Body of pancreas (tissue), 4 donors: ENCODE measurements around the gene AMPD3. TPM values are rescaled to one million over a fixed set of nuclear protein-coding genes. Genes with fewer than 3 reads are reported as not detected.

Source experiments
- ATAC-seq: fragments of 150-250 bp; one replicate; pipeline ENCODE4 v1.9.1; 2016
- DNase-seq, 4 donors: peaks; one replicate each; pipeline ENCODE4 v3.0.0-alpha.2; 2019
- H3K27ac ChIP-seq, 4 donors: fragments of 200-600 bp; sonication (generic); 1 replicate in 3 of 4; 2 replicates in 1 of 4; pipeline versions ENCODE4 v1.5.1 to v1.6.1; 2016 to 2019; ENCODE audit warnings: mild to moderate bottlenecking in 1 of 4, mixed read lengths in 1 of 4, moderate library complexity in 1 of 4
- H3K27me3 ChIP-seq, 2 donors: fragments of 200-600 bp; sonication (generic); one replicate each; pipeline ENCODE4 v1.6.0; 2016; ENCODE audit warnings: mild to moderate bottlenecking in 1 of 2
- H3K36me3 ChIP-seq, 2 donors: fragments of 200-600 bp; sonication (generic); replicated peaks in 1 of 2; 2 replicates each; pipeline ENCODE4 v1.5.1; 2016; ENCODE audit warnings: low read depth in 2 of 2; ENCODE audit not compliant: insufficient read depth in 1 of 2
- H3K4me1 ChIP-seq: fragments of 200-600 bp; sonication (generic); one replicate; pipeline ENCODE4 v1.6.0; 2016
- H3K4me3 ChIP-seq, 2 donors: fragments of 200-600 bp; sonication (generic); 1 replicate in 1 of 2; 2 replicates in 1 of 2; pipeline ENCODE4 v1.5.1; 2016 to 2019
- H3K9me3 ChIP-seq, 3 donors: fragments of 200-600 bp; sonication (generic); 1 replicate in 2 of 3; 2 replicates in 1 of 3; pipeline ENCODE4 v1.5.1; 2016
- POLR2A ChIP-seq, 3 donors: fragments of 450-650 bp; IDR thresholded peaks; one replicate each; pipeline ENCODE4 v1.6.1; 2016; ENCODE audit warnings: antibody characterized with exemption in 3 of 3, mild to moderate bottlenecking in 2 of 3
- WGBS, 2 donors: methylation state at CpG; one replicate each; pipeline ENCODE4 v1.1.5; 2017; 5-methylcytosine and 5-hydroxymethylcytosine counted together
- intact Hi-C: fragments of 100-400 bp; cut with DNase I; formaldehyde crosslinking; loops from one replicate; pipeline ENCODE4 v1.15.1; 2023
- total RNA-seq, 2 donors: library from RNA; depleted of rRNA; stranded (reverse); fragments of >200 nt; gene quantifications; one replicate each; pipeline ENCODE4 v1.1.0, GENCODE V29; 2016
- TF ChIP-seq, protein P1 (sequence below), 7 experiments: fragments of 450-650 bp in 4 of 7; fragments of 200-600 bp in 3 of 7; sonication (generic) in 3 of 7; IDR thresholded peaks; one replicate each; pipeline ENCODE4 v1.5.1; 2016 to 2019; ENCODE audit warnings: antibody characterized with exemption in 7 of 7

The AMPD3 gene
- total RNA-seq, 2 donors from 2014 or later = 3.6 to 9.9 TPM

DNA sequence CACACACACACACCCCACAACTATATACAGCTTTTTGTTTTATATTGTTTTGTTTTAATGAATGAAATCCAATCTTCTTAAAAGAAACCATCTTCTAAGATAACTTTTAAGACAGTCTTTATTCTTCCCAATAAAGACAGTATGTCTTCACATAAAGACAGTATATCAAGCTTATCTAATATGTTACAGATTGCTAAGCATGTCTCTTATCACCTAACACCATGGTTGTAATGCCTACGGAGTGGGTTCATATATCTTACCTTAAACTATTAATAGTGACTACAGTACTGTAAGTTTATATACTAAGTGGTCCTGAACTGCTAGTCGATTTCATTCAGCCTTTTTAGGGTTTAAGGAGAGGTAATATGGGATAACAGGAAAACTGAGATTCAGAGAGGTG is 77.5 kb downstream of the AMPD3 start:
- ATAC-seq = no peak
- Histone ChIP-seq H3K4me1 (no peaks in the 10 kb centered on the region), H3K36me3 (peaks cover 0 to 6% of the 10 kb centered on the region in 2 donors), H3K4me3 (no peak overlapping the region), H3K27me3 (no peaks in the 10 kb centered on the region), H3K9me3 (no peaks in the 10 kb centered on the region), H3K27ac (no peak overlapping the region)
- WGBS, 2 donors = 75 to 76% methylated on average over 2 of the region's 2 CpGs
- intact Hi-C loops = no loop called here
- DNase-seq = no peak
- no peak for TF ChIP-seq POLR2A (IDR thresholded peaks at IDR 0.05)

DNA sequence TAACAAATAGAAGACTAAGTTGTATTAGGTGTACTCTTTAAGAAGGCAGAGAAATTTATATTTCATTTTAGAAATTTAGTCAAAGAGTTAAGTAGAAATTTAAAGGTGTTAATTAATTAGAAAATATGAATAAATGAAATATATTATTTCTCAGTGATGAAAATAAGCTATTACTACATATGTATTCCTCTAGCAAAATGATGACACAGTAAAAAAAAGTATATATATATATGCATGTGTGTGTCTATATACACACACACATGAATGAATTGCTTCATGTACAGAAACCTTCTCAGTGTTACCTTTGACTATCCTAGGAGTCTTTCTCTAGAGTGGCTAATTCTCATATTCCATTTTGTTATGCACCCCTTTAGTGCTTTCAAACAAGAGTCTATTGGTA is 78.3 kb downstream of the AMPD3 start:
- TF ChIP-seq, protein P1, sequence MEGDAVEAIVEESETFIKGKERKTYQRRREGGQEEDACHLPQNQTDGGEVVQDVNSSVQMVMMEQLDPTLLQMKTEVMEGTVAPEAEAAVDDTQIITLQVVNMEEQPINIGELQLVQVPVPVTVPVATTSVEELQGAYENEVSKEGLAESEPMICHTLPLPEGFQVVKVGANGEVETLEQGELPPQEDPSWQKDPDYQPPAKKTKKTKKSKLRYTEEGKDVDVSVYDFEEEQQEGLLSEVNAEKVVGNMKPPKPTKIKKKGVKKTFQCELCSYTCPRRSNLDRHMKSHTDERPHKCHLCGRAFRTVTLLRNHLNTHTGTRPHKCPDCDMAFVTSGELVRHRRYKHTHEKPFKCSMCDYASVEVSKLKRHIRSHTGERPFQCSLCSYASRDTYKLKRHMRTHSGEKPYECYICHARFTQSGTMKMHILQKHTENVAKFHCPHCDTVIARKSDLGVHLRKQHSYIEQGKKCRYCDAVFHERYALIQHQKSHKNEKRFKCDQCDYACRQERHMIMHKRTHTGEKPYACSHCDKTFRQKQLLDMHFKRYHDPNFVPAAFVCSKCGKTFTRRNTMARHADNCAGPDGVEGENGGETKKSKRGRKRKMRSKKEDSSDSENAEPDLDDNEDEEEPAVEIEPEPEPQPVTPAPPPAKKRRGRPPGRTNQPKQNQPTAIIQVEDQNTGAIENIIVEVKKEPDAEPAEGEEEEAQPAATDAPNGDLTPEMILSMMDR (IDR thresholded peaks at IDR 0.05) = no peak
- TF ChIP-seq POLR2A (IDR thresholded peaks at IDR 0.05) = no peak
- Histone ChIP-seq H3K9me3 (no peaks in the 10 kb centered on the region), H3K4me1 (no peaks in the 10 kb centered on the region), H3K27ac (no peak overlapping the region), H3K36me3 (peaks cover 0 to 6% of the 10 kb centered on the region in 2 donors), H3K27me3 (no peaks in the 10 kb centered on the region), H3K4me3 (no peak overlapping the region)
- ATAC-seq (no peak), DNase-seq (no peak)
- intact Hi-C loops = no loop called here

DNA sequence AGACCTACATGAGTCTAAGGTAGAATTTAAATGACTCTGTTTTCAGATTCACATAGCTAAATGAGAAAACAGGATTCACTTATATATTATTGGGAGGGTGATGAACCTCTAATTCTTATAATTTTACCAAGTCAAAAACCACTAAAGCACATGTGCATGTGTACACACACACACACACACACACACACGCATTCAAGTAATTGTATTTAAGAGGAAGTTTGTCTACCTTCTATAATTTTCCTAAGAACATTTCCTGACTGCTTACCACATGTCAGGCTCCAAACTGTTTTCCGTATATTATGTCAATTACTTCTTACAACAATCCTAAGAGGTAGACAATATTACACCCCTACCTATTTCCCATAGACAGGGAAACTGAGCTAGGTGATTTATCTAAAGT is 79.3 kb downstream of the AMPD3 start:
- no peak overlapping the region for H3K4me3 ChIP-seq
- intact Hi-C loops = no loop called here
- H3K27ac ChIP-seq = no peak overlapping the region
- 62 to 91% methylated on average over 2 of the region's 2 CpGs for WGBS, 2 donors
- no peak for DNase-seq
- TF ChIP-seq, protein P1 (IDR thresholded peaks at IDR 0.05) = no peak
- TF ChIP-seq POLR2A (IDR thresholded peaks at IDR 0.05) = no peak
- no peaks in the 10 kb centered on the region for H3K27me3 ChIP-seq
- ATAC-seq = no peak
- H3K36me3 ChIP-seq = peaks cover 0 to 4% of the 10 kb centered on the region in 2 donors
- no peaks in the 10 kb centered on the region for H3K4me1 ChIP-seq
- H3K9me3 ChIP-seq = no peaks in the 10 kb centered on the region

DNA sequence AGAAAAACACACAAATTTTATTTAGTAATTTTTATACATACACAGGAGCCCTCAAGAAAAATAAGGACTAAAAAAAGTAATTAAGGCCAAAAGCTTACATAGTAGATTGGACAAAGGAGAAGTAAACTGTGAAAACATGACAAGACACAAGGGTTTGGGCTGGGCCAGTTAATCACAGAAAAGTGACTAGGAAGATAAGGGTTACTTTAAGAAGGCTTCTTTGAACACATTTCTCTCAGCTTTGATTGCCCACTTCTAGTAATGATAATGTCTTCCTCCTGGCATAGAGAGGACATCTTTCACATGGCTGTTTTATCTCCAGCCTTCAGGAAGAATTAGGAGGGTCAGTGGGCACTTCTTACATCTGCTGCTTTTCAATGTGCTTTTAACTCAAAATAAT is 82.5 kb downstream of the AMPD3 start:
- Histone ChIP-seq H3K4me1 (peaks cover 13% of the 10 kb centered on the region), H3K4me3 (no peak overlapping the region), H3K27ac (no peak overlapping the region), H3K36me3 (peaks cover 0 to under 1% of the 10 kb centered on the region in 2 donors), H3K9me3 (no peaks in the 10 kb centered on the region), H3K27me3 (no peaks in the 10 kb centered on the region)
- ATAC-seq = no peak
- no peak for DNase-seq
- TF ChIP-seq, protein P1 (IDR thresholded peaks at IDR 0.05) = no peak
- no peak for TF ChIP-seq POLR2A (IDR thresholded peaks at IDR 0.05)
- intact Hi-C loops = no loop called here

DNA sequence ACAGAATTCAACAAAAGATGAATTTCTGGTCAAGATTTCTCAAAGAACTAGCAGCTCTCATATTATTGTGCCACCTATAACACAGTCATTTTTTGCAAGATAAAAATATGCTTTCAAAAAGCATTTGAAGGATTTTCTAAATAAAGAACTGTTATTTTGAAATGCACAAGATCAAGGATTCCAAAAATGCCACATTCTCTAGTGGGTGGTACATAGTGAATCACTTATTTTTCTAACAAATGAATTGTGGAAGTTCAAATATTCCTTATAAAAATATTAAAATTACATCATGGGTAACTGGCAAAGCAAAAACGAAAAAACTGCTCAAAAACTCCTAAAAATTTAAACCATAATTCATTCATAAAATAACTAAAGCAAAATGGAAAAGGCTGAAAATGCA is 83.9 kb downstream of the AMPD3 start:
- intact Hi-C loops = no loop called here
- no peak overlapping the region for H3K27ac ChIP-seq
- no peak overlapping the region for H3K4me3 ChIP-seq
- ATAC-seq = no peak
- H3K4me1 ChIP-seq = peaks cover 13% of the 10 kb centered on the region
- H3K36me3 ChIP-seq = no peaks in the 10 kb centered on the region
- 51 to 57% methylated on average over 1 of the region's 1 CpG for WGBS, 2 donors
- no peaks in the 10 kb centered on the region for H3K9me3 ChIP-seq
- no peaks in the 10 kb centered on the region for H3K27me3 ChIP-seq
- DNase-seq = no peak
- TF ChIP-seq, protein P1 (IDR thresholded peaks at IDR 0.05) = no peak
- no peak for TF ChIP-seq POLR2A (IDR thresholded peaks at IDR 0.05)
